Activated CD8-positive, alpha-beta memory T cell treated with anti-CD3 and anti-CD28 coated beads, Interleukin-2, amount 50 U/mL, for 48 hours (primary cell): ENCODE data around the gene RPRD1B.

Experiments used
- DNase-seq: peaks from one replicate; pipeline ENCODE4 v3.0.0-alpha.2; 2020

The RPRD1B gene

GRCh38 chr20:38138086-38138778 is 104.7 kb downstream of the RPRD1B start:
- DNase-seq, result no peak

GRCh38 chr20:38139156-38139912 is 105.8 kb downstream of the RPRD1B start:
- no peak for DNase-seq

GRCh38 chr20:38139977-38140753 is 106.6 kb downstream of the RPRD1B start:
- DNase-seq, result no peak

- no peak for DNase-seq
Observed at GRCh38 chr20:38141204-38141888, 107.8 kb downstream of the RPRD1B start.
